ENCODE measurements around the gene HMX3.

- TF ChIP-seq CTCF (IDR thresholded peaks at IDR 0.05) = no peak
- TF ChIP-seq POLR2A (IDR thresholded peaks at IDR 0.05) = no peak
Measured at GRCh38 chr10:123143162-123143824, 7.5 kb downstream of the HMX3 start.
